Liver (tissue), 9 donors: ENCODE results near the gene KIF23. TPM values are rescaled to one million over a fixed set of nuclear protein-coding genes. Genes with fewer than 3 reads are reported as not detected.

Experiments
- DNase-seq: peaks from one replicate; pipeline ENCODE4 v3.0.0-alpha.2; 2017; ENCODE audit warnings: low spot score
- H3K27ac ChIP-seq, 2 donors: one replicate each; pipeline ENCODE4 v1.7.0; 2013; ENCODE audit warnings: inconsistent platforms in 2 of 2, low read length in 2 of 2, control low read depth in 1 of 2, low read depth in 1 of 2, mild to moderate bottlenecking in 1 of 2
- H3K27me3 ChIP-seq, 4 donors: one replicate each; pipeline versions ENCODE4 v1.6.1 to v1.7.0; 2013; ENCODE audit warnings: low read length in 3 of 4, inconsistent platforms in 1 of 4, mild to moderate bottlenecking in 1 of 4, moderate library complexity in 1 of 4; ENCODE audit not compliant: control insufficient read depth in 4 of 4, insufficient read depth in 4 of 4
- H3K36me3 ChIP-seq, 4 donors: one replicate each; pipeline versions ENCODE4 v1.6.1 to v1.7.0; 2013; ENCODE audit warnings: low read length in 3 of 4, mild to moderate bottlenecking in 3 of 4, low read depth in 1 of 4, moderate library complexity in 1 of 4; ENCODE audit not compliant: control insufficient read depth in 4 of 4, insufficient read depth in 3 of 4
- H3K4me1 ChIP-seq, 4 donors: one replicate each; pipeline versions ENCODE4 v1.6.1 to v1.7.0; 2013; ENCODE audit warnings: low read length in 3 of 4, mild to moderate bottlenecking in 3 of 4, moderate library complexity in 1 of 4; ENCODE audit not compliant: control insufficient read depth in 4 of 4, insufficient read depth in 4 of 4
- H3K4me3 ChIP-seq, 3 donors: one replicate each; pipeline versions ENCODE4 v1.6.1 to v1.7.0; 2013; ENCODE audit warnings: low read length in 3 of 3, control low read depth in 1 of 3, low read depth in 1 of 3, mild to moderate bottlenecking in 1 of 3
- H3K9ac ChIP-seq, 2 donors: one replicate each; pipeline ENCODE4 v1.7.0; 2013; ENCODE audit warnings: low read length in 2 of 2, mild to moderate bottlenecking in 2 of 2, moderate library complexity in 2 of 2, control low read depth in 1 of 2, low read depth in 1 of 2
- H3K9me3 ChIP-seq, 4 donors: one replicate each; pipeline versions ENCODE4 v1.6.1 to v1.7.0; 2013; ENCODE audit warnings: low read length in 3 of 4; ENCODE audit not compliant: control insufficient read depth in 4 of 4
- EGR1 ChIP-seq, 2 donors: IDR thresholded peaks; 2 replicates each; pipeline ENCODE4 v1.6.1; 2016 to 2018; ENCODE audit warnings: antibody characterized with exemption in 2 of 2, low read depth in 2 of 2
- FOXA1 ChIP-seq: IDR thresholded peaks from 2 replicates; pipeline ENCODE4 v1.6.1; 2016; ENCODE audit warnings: antibody characterized with exemption
- GABPA ChIP-seq, 2 donors: IDR thresholded peaks in 1 of 2; conservative IDR thresholded peaks in 1 of 2; 2 replicates each; pipeline ENCODE4 v1.6.1; 2016; ENCODE audit warnings: antibody characterized with exemption in 2 of 2, mild to moderate bottlenecking in 1 of 2, moderate library complexity in 1 of 2
- HNF4A ChIP-seq, 2 donors: conservative IDR thresholded peaks; 2 replicates each; pipeline ENCODE4 v1.6.1; 2016; ENCODE audit warnings: antibody characterized with exemption in 2 of 2, mild to moderate bottlenecking in 2 of 2
- JUND ChIP-seq, 2 donors: IDR thresholded peaks; 2 replicates each; pipeline ENCODE4 v1.6.1; 2016; ENCODE audit warnings: antibody characterized with exemption in 2 of 2
- NR2F2 ChIP-seq: IDR thresholded peaks from 2 replicates; pipeline ENCODE4 v1.6.1; 2016; ENCODE audit warnings: antibody characterized with exemption
- RAD21 ChIP-seq, 2 donors: IDR thresholded peaks; 2 replicates each; pipeline ENCODE4 v1.6.1; 2016; ENCODE audit warnings: antibody characterized with exemption in 2 of 2, mild to moderate bottlenecking in 2 of 2
- RXRA ChIP-seq, 2 donors: IDR thresholded peaks; 2 replicates each; pipeline ENCODE4 v1.6.1; 2017 to 2018; ENCODE audit warnings: antibody characterized with exemption in 2 of 2, mild to moderate bottlenecking in 1 of 2
- SP1 ChIP-seq: IDR thresholded peaks from 2 replicates; pipeline ENCODE4 v1.6.1; 2018; ENCODE audit warnings: antibody characterized with exemption, mild to moderate bottlenecking
- TAF1 ChIP-seq: conservative IDR thresholded peaks from 2 replicates; pipeline ENCODE4 v1.6.1; 2016; ENCODE audit warnings: antibody characterized with exemption, mild to moderate bottlenecking
- YY1 ChIP-seq: IDR thresholded peaks from 2 replicates; pipeline ENCODE4 v1.6.1; 2016; ENCODE audit warnings: antibody characterized with exemption, mild to moderate bottlenecking
- WGBS: extraction: QIAGEN DNeasy Blood & Tissue Kit; methylation state at CpG from one replicate; pipeline ENCODE4 v1.1.7; 2013; 5-methylcytosine and 5-hydroxymethylcytosine counted together
- polyA plus RNA-seq, 2 donors: library from polyadenylated mRNA; stranded (reverse) in 1 of 2; unstranded in 1 of 2; fragments of 200-250 nt in 1 of 2; fragments of >200 nt in 1 of 2; fragmentation: Nextera tagmentation in 1 of 2; extraction: Ambion mirVana in 1 of 2; gene quantifications; one replicate each; pipeline versions ENCODE4 v1.2.1 to v1.2.3, GENCODE V29; 2013 to 2015
- total RNA-seq, 2 donors: library from RNA; depleted of rRNA; stranded (reverse); fragments of >200 nt; gene quantifications; one replicate each; pipeline ENCODE4 v1.2.3, GENCODE V29; 2014
- TF ChIP-seq, protein P1 (sequence below): IDR thresholded peaks from 2 replicates; pipeline ENCODE4 v1.6.1; 2016; ENCODE audit warnings: antibody characterized with exemption
- TF ChIP-seq, protein P2 (sequence below): fragments of 150-350 bp; IDR thresholded peaks from 2 replicates; pipeline ENCODE4 v1.5.1; 2017; ENCODE audit warnings: improper control_type of control experiment, low read depth, low read length; ENCODE audit not compliant: missing input control
- TF ChIP-seq, protein P3 (sequence below): IDR thresholded peaks from 2 replicates; pipeline ENCODE4 v1.6.1; 2016; ENCODE audit warnings: antibody characterized with exemption, mild to moderate bottlenecking
- TF ChIP-seq, protein P4 (sequence below): IDR thresholded peaks from 2 replicates; pipeline ENCODE4 v1.6.1; 2016; ENCODE audit warnings: antibody characterized with exemption
- donor health status: healthy.
- donor health status: healthy.
- donor health status: healthy.
- donor health status: healthy.
- donor health status: healthy.

KIF23 gene
- total and polyA plus RNA-seq, 4 donors = 0.25 to 32.8 (median 1.1) TPM

DNA sequence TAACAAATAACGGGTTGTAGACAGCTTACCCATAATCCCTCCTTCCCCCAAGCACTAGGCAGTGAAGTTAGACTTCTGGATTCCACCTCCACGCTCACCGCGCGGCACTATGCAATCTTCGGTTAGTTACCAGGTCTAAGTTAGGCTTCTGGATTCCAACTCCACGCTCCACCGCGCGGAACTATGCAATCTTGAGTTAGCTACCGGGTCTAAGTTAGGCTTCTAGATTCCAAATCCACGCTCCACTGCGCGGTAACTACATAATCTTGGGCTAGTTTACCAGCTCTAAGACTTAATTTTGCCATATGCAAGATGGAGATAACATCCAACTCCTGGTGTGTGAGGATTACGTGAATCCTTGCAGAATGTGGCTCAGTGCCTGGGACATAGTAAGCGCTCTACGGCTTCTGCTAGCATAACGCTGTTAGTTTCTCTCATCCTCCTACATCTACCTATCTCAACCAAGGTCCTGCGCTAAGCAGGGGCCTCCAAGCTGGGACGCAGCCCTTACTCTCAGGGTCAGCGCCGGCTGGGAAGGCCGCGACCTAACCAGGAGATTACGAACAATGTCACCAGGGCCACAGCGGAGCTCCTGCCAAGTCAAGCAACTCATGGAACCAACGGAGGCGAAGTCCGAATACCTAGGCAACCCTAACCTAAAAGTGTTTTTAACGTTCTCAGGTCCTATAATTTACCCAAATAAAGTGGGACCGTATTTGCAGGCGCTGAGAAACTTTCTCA lies 38.0 kb downstream of the KIF23 start:
- peak overlapping the region; percentile 82 to 94 for H3K27ac ChIP-seq
- TF ChIP-seq RXRA (IDR thresholded peaks at IDR 0.05) (peak; percentile 28 to 52), YY1 (peak; percentile 56), SP1 (peak; percentile 78), HNF4A (conservative IDR thresholded peaks at IDR 0.05) (peak; percentile 41 to 61), EGR1 (IDR thresholded peaks at IDR 0.05; ENCODE audit: low read depth in 2 of 2) (no peak), NR2F2 (peak; percentile 43)
- TF ChIP-seq, protein P1, sequence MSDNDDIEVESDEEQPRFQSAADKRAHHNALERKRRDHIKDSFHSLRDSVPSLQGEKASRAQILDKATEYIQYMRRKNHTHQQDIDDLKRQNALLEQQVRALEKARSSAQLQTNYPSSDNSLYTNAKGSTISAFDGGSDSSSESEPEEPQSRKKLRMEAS = no peak
- H3K9ac ChIP-seq = peak overlapping the region; percentile 75 to 88
- H3K4me3 ChIP-seq = peak overlapping the region; percentile 40 to 94 (median 77)
- 16% methylated on average over 32 of the region's 32 CpGs for WGBS
- peak; percentile 58 for DNase-seq
- H3K4me1 ChIP-seq = peaks cover 4 to 28% (median 21%) of the 10 kb centered on the region in 4 donors
- H3K27me3 ChIP-seq = no peaks in the 10 kb centered on the region
- no peaks in the 10 kb centered on the region for H3K9me3 ChIP-seq
- peaks cover 3 to 18% (median 12%) of the 10 kb centered on the region in 4 donors for H3K36me3 ChIP-seq

DNA sequence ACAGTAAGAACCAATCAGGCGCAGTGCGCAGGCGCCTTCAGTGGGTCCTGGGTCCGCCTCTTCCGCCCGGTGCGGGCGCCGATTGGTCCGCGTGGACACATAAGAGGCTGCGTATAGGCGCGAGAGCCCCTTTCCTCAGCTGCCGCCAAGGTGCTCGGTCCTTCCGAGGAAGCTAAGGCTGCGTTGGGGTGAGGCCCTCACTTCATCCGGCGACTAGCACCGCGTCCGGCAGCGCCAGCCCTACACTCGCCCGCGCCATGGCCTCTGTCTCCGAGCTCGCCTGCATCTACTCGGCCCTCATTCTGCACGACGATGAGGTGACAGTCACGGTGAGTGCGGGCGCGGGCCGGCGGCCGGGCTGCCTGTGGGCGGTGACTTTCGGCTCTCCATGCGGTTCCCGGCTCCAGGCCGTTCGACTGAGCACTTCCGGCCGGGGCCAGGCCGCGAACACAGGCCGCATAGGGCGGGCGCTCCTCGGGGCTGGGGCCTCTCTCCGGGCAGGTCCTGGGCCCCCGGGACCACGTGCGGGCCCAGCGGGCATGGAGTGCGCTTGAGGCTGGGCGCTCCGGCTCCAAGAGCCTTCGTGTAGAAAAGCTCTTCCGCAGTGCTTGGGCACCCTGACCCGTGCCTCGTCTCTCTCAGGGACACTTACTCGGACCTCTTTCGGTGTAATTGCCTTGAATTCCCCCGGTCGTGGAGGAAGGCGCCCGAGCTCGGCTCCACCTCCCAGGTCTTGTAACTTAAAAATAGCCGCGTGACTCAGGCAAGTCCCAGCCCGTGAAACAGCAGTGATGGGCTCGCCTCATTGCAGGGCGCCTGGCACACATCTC lies 38.8 kb downstream of the KIF23 start, which contains the start of gene RPLP1:
RPLP1 (plus strand) TSS at position 127 of the 830 bp plus-strand sequence; CDS start at position 258, 131 bp downstream.
- H3K27ac ChIP-seq = peak within 1 kb of the TSS; percentile 82 to 94
- peak within 1 kb of the TSS; percentile 76 to 94 (median 77) for H3K4me3 ChIP-seq
- under 1% methylated on average over 77 of the region's 77 CpGs for WGBS
- peak; percentile 95 for DNase-seq
- no peaks in the 10 kb centered on the region for H3K9me3 ChIP-seq
- H3K9ac ChIP-seq = peak within 1 kb of the TSS; percentile 88 to 90
- H3K27me3 ChIP-seq = no peaks in the 10 kb centered on the region
- peaks cover 4 to 28% (median 21%) of the 10 kb centered on the region in 4 donors for H3K4me1 ChIP-seq
- TF ChIP-seq, protein P1 = peak; percentile 27
- no peak for TF ChIP-seq NR2F2
- no peak for TF ChIP-seq EGR1 (IDR thresholded peaks at IDR 0.05; ENCODE audit: low read depth in 2 of 2)
- TF ChIP-seq, protein P2, sequence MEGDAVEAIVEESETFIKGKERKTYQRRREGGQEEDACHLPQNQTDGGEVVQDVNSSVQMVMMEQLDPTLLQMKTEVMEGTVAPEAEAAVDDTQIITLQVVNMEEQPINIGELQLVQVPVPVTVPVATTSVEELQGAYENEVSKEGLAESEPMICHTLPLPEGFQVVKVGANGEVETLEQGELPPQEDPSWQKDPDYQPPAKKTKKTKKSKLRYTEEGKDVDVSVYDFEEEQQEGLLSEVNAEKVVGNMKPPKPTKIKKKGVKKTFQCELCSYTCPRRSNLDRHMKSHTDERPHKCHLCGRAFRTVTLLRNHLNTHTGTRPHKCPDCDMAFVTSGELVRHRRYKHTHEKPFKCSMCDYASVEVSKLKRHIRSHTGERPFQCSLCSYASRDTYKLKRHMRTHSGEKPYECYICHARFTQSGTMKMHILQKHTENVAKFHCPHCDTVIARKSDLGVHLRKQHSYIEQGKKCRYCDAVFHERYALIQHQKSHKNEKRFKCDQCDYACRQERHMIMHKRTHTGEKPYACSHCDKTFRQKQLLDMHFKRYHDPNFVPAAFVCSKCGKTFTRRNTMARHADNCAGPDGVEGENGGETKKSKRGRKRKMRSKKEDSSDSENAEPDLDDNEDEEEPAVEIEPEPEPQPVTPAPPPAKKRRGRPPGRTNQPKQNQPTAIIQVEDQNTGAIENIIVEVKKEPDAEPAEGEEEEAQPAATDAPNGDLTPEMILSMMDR = no peak
- TF ChIP-seq TAF1 = peak; percentile 100
- TF ChIP-seq GABPA (IDR thresholded peaks at IDR 0.05 in 1 of 2, conservative IDR thresholded peaks at IDR 0.05 in 1 of 2) = peak in 1 of 2 donors; percentile 77
- TF ChIP-seq RAD21 (IDR thresholded peaks at IDR 0.05) = peak in 1 of 2 donors; percentile 7
- TF ChIP-seq JUND (IDR thresholded peaks at IDR 0.05) = peak in 1 of 2 donors; percentile 9
- TF ChIP-seq, protein P3, sequence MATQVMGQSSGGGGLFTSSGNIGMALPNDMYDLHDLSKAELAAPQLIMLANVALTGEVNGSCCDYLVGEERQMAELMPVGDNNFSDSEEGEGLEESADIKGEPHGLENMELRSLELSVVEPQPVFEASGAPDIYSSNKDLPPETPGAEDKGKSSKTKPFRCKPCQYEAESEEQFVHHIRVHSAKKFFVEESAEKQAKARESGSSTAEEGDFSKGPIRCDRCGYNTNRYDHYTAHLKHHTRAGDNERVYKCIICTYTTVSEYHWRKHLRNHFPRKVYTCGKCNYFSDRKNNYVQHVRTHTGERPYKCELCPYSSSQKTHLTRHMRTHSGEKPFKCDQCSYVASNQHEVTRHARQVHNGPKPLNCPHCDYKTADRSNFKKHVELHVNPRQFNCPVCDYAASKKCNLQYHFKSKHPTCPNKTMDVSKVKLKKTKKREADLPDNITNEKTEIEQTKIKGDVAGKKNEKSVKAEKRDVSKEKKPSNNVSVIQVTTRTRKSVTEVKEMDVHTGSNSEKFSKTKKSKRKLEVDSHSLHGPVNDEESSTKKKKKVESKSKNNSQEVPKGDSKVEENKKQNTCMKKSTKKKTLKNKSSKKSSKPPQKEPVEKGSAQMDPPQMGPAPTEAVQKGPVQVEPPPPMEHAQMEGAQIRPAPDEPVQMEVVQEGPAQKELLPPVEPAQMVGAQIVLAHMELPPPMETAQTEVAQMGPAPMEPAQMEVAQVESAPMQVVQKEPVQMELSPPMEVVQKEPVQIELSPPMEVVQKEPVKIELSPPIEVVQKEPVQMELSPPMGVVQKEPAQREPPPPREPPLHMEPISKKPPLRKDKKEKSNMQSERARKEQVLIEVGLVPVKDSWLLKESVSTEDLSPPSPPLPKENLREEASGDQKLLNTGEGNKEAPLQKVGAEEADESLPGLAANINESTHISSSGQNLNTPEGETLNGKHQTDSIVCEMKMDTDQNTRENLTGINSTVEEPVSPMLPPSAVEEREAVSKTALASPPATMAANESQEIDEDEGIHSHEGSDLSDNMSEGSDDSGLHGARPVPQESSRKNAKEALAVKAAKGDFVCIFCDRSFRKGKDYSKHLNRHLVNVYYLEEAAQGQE = peak; percentile 96
- TF ChIP-seq, protein P4, sequence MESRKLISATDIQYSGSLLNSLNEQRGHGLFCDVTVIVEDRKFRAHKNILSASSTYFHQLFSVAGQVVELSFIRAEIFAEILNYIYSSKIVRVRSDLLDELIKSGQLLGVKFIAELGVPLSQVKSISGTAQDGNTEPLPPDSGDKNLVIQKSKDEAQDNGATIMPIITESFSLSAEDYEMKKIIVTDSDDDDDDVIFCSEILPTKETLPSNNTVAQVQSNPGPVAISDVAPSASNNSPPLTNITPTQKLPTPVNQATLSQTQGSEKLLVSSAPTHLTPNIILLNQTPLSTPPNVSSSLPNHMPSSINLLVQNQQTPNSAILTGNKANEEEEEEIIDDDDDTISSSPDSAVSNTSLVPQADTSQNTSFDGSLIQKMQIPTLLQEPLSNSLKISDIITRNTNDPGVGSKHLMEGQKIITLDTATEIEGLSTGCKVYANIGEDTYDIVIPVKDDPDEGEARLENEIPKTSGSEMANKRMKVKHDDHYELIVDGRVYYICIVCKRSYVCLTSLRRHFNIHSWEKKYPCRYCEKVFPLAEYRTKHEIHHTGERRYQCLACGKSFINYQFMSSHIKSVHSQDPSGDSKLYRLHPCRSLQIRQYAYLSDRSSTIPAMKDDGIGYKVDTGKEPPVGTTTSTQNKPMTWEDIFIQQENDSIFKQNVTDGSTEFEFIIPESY = no peak
- TF ChIP-seq FOXA1 = no peak
- H3K36me3 ChIP-seq = peaks cover 3 to 18% (median 12%) of the 10 kb centered on the region in 4 donors
